ENCODE data around the gene NLRP9.

Gene NLRP9

GRCh38 chr19:55673465-55673864, 64.7 kb downstream of the NLRP9 start:
- no peak for DNase-seq (ENCODE audit: low read depth in 2 of 2)

GRCh38 chr19:55672418-55672817, 65.8 kb downstream of the NLRP9 start:
- DNase-seq (ENCODE audit: low read depth in 2 of 2) = no peak

DNA sequence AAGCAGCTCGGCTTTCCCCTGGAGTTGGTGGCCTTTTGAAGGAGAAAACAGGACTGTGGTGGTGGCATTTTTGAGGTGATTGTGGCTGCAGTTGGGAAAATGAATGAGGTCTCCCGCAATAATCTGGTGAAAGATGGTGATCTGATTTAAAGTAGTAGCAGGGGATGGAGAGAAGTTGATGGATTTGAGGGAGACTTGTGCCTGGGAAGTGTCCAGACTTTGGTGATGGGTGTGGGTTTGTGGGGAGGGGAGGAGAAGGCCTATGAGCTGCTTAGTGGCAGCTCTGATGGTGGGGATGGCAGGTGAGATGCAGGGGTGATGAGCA, 67.2 kb downstream of the NLRP9 start:
- DNase-seq (ENCODE audit: low read depth in 2 of 2) = no peak

DNA sequence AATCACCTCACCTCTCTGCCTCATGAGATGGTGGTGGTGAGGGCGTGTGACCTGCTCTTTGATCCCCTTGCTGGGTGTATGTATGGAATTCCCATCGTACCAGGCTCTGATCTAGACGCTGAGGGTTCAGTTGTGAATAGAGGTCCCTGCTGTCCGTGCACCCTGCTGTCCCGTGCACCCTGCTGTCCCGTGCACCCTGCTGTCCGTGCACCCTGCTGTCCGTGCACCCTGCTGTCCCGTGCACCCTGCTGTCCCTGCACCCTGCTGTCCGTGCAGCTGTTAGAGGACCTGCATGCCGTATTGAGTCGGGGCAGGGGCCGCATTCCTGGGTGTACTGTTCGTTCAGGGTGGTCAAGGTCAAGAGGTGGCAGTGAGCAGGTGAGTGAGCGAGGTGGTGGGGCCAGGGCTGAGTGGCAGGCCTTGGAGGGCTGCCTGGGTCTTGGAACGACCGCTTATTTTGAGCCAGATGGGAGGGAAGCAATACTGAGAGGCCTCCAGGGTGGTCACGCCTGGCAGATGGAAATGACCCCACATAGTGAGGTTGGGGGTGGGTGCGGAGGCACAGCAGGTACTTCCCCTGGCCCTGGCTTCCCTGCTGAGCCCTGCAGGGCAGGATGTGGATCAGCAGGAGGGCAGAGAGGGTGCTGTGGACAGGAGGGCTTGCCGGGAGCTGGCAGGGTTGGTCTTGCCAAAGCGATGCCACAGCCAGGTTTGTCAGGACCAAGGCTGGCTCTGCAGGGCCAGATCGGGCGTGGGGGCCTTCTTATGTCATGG, 67.7 kb downstream of the NLRP9 start:
- DNase-seq (ENCODE audit: low read depth in 2 of 2) = no peak

GRCh38 chr19:55669418-55670279, 68.6 kb downstream of the NLRP9 start:
- DNase-seq (ENCODE audit: low read depth in 2 of 2) = no peak

DNA sequence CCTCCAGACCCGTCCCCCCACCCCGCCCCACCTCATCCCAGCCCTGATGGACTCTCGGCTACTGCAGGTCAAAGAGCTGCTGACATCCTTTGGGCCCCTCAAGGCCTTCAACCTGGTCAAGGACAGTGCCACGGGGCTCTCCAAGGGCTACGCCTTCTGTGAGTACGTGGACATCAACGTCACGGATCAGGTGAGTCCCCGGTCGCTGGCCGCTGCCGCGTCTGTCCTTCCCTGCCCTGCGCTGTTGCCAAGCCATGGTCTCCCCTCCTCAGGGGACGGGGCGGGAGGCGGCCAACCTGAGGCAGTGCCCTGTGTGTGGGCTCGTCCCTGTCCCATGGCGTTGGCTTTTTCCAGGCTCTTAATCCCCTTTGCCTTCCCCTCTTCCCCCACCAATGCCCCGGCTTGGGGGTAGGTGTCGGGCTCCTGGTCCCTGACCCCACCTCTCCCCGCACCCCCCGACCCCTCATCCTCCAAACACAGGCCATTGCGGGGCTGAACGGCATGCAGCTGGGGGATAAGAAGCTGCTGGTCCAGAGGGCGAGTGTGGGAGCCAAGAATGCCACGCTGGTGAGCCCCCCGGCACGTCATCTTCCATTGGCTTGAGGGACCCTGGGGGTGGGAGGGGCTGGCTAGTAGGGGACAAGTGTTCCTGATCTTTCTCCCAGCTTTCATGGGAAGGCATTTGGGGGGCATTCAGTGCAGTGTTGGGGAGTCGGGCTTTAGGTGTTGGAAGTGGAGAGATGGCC, 69.4 kb downstream of the NLRP9 start:
- DNase-seq (ENCODE audit: low read depth in 2 of 2) = no peak

DNA sequence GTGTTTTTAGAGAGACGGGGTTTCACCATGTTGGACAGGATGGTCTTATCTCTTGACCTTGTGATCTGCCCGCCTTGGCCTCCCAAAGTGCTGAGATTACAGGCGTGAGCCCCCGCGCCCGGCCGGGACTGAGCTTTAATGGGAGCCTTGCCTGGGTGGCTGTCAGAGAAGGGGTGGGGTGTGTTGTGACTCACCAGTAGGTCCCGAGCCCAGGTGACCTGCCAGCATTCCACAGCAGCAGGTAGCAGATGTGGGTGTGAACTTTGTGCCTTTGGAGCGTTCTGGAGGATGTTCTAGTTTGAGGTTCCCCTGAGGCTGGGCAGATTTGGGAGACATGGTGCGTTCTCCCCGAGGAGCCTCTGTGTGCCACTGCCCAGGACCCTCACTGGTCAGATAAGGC, 70.2 kb downstream of the NLRP9 start:
- DNase-seq (ENCODE audit: low read depth in 2 of 2) = no peak

GRCh38 chr19:55667511-55667910, 70.7 kb downstream of the NLRP9 start:
- DNase-seq (ENCODE audit: low read depth in 2 of 2) = no peak

- no peak for DNase-seq (ENCODE audit: low read depth in 2 of 2)
These were observed 71.2 kb downstream of the NLRP9 start for GRCh38 chr19:55667006-55667381.

- DNase-seq (ENCODE audit: low read depth in 2 of 2) = no peak
These were observed 71.7 kb downstream of the NLRP9 start for GRCh38 chr19:55666343-55667005.

- DNase-seq (ENCODE audit: low read depth in 2 of 2) = no peak
These were observed 74.2 kb downstream of the NLRP9 start for GRCh38 chr19:55663846-55664536.

GRCh38 chr19:55661826-55662225, 76.4 kb downstream of the NLRP9 start:
- no peak for DNase-seq (ENCODE audit: low read depth in 2 of 2)

GRCh38 chr19:55660991-55661390, 77.2 kb downstream of the NLRP9 start:
- no peak for DNase-seq (ENCODE audit: low read depth in 2 of 2)

GRCh38 chr19:55660404-55660803, 77.8 kb downstream of the NLRP9 start:
- DNase-seq (ENCODE audit: low read depth in 2 of 2) = no peak

DNA sequence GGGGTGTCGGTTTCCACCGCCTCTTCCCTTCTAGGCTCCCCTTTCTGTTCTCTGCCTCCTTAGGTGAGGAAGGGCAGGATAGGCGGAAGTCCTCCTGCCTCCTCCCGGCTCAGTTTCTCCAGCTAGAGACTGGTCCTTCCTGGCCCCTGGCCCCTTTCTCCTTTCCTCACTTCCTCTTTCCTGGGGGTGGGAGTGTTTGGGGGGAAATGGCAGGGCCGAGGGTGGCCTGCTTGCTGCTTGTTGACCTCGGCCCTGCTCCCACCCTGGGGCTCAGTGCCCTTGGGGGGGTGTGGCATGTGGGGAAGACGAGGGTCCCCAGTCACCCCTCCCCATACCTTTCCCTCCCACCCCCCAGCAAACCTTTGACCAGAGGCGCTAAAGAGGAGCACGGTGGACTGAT, 78.4 kb downstream of the NLRP9 start:
- no peak for DNase-seq (ENCODE audit: low read depth in 2 of 2)

DNA sequence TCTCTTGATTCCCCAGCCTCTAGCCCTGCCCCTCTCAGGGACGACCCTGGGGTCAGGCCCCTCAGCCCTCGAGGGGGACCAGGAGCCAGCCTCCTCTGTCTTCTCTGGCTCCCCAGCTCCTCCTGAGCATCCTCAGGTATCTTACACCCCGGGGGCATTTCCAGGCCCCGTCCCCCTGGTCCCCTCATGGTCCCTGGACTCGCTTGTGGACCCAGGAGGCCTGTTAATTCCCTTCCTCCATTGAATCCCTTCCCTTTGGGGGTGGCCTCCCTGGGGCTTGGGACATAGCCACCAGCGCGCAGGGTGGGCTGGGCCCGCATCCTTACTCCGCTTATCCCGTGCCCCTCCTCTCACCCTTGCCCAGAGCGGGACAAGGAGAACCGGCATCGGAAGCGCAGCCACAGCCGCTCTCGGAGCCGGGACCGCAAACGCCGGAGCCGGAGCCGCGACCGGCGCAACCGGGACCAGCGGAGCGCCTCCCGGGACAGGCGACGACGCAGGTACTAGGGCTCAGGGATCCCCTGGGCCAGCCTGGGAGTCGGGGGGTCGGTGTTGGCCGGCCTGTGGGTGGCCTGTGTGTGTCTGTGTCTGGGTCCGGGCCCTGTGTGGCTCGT, 79.2 kb downstream of the NLRP9 start:
- no peak for DNase-seq (ENCODE audit: low read depth in 2 of 2)

Measured in stimulated activated CD8-positive, alpha-beta memory T cell treated with anti-CD3 and anti-CD28 coated beads, Interleukin-7, amount 100 ng/mL, for 4 hours (primary cell).